GM21447 (cell line): ENCODE data around the gene APOB.

Experiments used
- ATAC-seq: cut with Tn5 transposase; IDR thresholded peaks from one replicate; pipeline ENCODE4 v1.9.1; 2021; ENCODE audit not compliant: unreplicated experiment

The APOB gene

DNA sequence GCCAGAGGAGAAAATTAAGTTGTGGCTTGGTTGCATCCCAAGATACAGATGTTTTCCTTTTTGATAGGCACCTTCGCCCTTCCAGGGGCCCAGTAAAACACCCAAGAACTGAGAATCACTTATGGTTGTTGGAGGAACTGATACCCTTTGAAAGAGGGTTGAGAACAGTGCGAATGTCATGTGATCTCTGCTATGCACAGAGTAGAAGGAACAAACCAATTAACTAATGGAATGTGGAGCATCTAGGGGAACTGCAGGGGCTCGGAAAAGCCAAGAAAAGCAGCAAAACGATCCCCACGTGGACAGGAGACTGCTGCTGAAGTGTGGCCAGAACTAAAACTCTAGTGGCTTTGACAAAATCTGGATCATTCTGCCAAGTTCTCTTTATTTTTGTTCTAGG is 58.8 kb downstream of the APOB start:
- ATAC-seq, result no peak

GRCh38 chr2:20984408-20984807 is 59.5 kb downstream of the APOB start:
- no peak for ATAC-seq

- ATAC-seq, result no peak
Measured at GRCh38 chr2:20983844-20984243, 60.0 kb downstream of the APOB start.

DNA sequence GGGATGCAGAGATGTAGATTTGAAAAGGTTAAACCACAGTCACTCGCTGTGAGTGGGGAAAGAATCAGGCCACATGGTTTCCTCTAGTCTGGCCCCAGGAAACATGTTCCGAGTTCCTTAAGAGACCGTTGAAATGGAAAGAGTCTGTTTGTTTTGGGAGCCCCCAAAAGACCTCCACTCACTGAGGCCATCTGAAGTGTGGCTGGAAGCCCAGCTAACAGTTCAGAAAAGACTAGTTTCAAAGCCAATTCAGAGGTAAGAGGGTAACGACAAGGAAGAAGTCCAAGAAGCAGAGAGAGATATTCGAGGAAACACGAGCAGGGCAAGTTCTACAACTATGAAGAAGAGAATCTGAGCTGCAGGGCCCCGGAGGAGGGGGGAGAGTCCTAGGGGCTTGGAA is 61.0 kb downstream of the APOB start:
- no peak for ATAC-seq

- ATAC-seq, result no peak
Measured at GRCh38 chr2:20977520-20978180, 66.2 kb downstream of the APOB start.

- ATAC-seq, result no peak
Measured at GRCh38 chr2:20976527-20976926, 67.3 kb downstream of the APOB start.

DNA sequence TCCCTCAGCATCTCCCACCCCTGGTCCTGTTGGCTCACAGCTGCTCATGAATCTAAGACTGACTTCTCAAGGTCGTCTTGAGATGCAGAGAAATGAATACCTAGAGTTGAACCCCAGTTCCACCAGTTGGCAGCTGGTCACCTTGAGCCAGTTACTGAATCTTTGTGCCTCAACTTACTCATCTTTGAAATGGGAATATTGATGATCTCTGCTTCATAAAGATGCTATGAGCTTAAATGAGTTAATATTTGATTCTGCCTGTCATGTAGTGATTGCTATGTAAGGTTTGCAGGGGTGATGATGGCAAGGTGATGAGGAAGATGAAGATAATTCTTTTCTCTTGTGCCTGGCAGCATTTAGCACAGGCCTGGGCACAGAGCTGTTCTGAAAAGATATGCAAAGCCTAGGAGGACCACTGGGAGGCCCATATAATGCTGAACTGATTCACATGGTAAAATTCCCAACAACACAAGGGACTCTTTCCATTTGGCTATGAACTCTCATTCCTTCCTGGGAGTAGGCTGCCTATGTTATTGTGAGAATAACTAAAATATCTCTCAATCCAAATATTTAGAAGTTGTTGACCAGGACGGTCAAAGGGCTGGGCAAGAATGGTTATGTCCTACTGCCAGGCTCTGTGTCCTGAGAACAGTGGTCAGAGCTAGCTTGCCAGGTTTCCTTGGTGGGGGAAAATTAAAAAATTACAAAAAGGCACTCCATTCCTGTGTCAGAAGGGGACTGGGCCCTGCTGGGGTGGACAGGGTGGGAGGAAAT is 70.9 kb downstream of the APOB start:
- ATAC-seq, result no peak

DNA sequence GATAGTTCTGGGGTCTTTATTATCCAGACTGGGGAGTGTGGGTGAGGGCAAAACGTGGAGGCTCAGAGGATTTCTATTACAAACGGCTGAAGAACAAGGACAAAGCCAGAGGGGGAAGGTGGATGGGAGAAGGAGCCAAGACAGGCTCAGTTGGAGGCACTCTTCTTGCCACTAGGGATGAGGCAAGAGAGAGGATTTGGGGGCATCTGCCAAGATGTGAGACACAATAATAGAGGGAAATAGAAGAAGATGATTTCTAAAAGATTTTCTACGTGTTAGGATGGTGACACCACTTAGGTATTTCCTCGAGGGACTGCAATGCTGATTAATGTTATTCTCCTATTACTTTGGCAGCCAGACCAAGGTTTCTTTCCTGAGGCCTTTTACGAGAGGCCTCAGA is 71.8 kb downstream of the APOB start:
- ATAC-seq, result no peak

GRCh38 chr2:20970068-20970467 is 73.8 kb downstream of the APOB start:
- ATAC-seq, result no peak

- no peak for ATAC-seq
Measured at GRCh38 chr2:20966061-20966595, 77.7 kb downstream of the APOB start.

GRCh38 chr2:20965221-20965620 is 78.7 kb downstream of the APOB start:
- no peak for ATAC-seq

DNA sequence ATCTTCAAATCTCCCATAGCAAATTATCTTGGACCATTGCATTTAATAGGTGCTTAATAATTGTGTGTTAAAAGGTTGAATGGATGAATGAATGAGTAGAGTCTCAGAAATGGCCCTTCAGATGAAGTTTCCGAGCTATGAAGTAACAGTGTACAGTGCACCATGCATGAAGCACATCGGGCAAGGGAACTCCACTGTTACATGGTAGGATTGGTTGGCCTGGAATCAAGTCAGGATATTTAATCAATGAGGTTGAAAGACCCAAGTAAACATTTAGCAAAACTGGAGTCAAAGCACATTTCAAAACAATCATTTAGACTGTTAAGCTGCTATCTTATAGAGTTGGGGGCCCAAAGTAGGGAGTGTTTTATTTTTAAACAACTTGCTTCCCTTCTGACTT is 80.0 kb downstream of the APOB start:
- no peak for ATAC-seq

GRCh38 chr2:20962939-20963557 is 80.8 kb downstream of the APOB start:
- ATAC-seq, result peak; percentile 80

DNA sequence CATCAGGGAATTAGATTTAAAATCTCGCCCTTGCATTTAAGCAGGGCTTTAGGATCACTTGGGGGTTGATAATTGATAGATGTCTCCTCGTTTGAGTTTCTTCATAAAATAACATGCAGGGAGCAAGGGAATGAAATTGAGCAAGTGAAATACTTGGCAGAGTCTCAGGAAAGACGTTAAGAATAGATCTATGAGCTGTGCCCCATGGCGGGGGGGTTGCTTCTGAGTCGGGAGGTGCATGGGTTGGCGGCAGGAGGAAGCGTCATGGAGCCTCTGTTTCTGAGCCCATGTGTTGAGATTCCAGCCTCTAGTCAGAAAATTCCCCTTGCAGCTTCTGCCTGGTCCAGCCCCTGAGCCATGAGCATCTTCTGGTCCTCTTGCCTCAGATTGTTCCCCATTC is 82.0 kb downstream of the APOB start:
- ATAC-seq, result no peak

DNA sequence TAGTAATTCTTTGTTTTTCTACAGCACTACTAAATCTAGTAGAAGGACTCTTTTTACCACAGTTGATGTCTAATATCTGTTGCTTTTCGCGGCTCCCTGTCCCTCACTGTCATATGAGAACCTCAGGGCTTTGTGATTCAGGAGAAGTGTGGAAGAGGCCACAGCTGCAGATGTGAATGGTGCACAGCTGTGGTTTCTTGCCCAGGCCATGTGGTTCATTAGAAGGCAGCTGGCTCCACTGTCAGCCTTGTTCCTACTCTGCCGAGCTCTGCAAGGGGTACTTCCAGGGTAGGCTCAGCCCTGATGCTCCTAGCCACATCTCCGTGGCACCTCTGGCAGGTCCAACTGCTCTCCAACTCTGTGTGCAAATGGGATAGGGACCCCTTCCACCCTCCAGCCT is 83.9 kb downstream of the APOB start:
- no peak for ATAC-seq

- ATAC-seq, result no peak
Measured at GRCh38 chr2:20959252-20959651, 84.6 kb downstream of the APOB start.

GRCh38 chr2:20957788-20958525 is 85.9 kb downstream of the APOB start:
- no peak for ATAC-seq

DNA sequence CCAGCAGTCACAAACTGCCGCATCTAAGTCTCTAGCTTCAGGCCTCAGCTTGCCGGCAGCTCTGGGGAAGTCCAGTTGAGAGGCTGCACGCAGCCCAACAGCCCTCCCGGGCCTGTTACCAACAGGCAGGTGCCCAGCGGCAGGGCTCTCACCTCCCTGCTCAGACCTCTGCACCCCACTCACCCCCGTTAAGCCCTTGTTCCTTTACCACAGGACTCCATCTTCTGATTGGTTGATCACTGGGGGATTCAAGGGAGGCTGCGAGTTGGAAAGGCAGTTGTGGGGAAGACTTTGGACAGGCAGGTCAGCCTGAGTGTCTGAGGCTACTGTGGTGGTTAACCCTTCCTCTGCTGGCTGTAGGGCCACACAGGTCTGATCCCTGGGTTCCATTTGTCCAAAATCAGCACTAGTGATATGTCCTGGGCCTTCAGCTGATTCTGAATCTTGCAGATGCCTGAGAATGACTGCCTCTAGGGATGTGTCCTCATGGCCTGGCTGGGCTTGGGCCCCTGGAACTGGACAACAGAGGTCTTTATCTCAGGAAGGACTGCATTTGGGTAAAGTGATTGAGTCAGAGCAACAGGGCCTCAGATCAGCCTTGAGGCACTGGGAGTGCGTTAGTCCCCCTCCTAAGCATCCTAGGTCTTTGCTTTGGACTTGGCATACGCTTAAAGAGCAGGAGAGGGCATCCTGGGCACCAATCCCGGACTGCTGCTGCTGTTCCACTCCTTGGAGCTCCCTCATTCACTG is 88.4 kb downstream of the APOB start:
- no peak for ATAC-seq

GRCh38 chr2:20953146-20953824 is 90.6 kb downstream of the APOB start:
- ATAC-seq, result no peak
